NCI-H2107 treated with DMSO at 0.1 percent for 48 hours (cell line): ENCODE measurements around the gene HECTD4.
"Not testable (repeated sequence)": the region's sequence is repeated elsewhere in the genome, so short reads cannot be mapped to it uniquely, and the experiment has no call there.

Experiments used
- DNase-seq: peaks from one replicate; lab custom pipeline; 2025; ENCODE audit not compliant: unreplicated experiment; lab: John Stamatoyannopoulos, UW

HECTD4 gene

DNA sequence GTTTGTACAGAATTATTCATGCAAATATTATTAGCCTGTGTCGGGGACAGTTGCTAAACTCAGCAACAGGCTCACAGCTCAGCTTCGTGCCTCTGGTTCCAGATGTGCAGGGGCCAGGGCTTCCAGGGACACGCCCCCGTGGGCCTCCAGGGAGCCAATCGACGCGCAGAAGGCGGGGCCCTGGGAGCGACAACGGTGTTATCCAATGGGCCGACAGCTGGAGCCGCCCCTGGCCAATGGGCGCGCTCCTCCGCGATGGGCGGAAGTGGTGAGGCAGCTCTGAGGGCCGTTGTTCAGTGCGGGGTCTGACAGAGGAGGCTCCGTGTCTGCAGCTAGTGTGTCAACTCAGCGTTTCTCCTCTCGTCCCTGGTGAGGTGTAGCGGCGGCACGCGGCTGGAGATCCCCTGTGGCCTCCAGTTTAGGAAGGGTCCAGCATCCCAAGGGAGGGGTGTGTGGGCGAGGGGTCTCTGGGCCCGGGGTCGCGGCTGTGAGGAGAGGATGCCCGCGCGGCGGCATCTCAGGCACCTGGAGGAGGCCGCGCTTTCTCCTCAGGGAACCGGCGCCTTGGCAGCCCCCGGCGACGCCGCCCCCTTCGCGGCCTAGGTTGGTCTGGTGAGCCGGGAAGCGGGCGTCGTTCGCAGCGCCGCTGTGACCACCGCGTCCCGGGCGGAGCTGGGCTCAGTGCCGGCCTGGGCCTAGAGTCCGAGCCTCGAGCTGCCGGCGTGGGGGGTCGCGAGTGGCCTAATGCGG is 256.8 kb downstream of the HECTD4 start, which contains the start of gene TRAFD1:
Gene TRAFD1, plus strand, starts transcription at position 311 of the 750 bp plus-strand sequence. CDS start 4,963 bp downstream, outside the sequence.
- peak; percentile 90 for DNase-seq

DNA sequence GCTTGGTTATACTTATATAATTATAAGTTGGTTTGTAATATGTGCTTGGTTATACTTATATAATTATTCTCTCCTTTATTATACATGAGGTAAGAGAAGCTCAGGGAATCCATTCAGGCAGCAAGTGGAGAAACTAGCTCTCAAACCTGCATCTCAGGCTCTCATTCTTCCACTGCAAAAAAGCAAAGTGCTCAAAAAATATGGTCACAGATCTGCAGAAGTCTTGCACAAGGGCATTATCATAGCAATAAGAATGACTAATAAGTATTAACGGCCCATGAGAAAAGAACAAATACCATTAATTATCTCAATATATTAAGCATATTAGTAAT is 257.3 kb downstream of the HECTD4 start:
- DNase-seq, result no peak

- DNase-seq, result peak; percentile 40
These were observed 259.2 kb downstream of the HECTD4 start for GRCh38 chr12:112122823-112123690.

DNA sequence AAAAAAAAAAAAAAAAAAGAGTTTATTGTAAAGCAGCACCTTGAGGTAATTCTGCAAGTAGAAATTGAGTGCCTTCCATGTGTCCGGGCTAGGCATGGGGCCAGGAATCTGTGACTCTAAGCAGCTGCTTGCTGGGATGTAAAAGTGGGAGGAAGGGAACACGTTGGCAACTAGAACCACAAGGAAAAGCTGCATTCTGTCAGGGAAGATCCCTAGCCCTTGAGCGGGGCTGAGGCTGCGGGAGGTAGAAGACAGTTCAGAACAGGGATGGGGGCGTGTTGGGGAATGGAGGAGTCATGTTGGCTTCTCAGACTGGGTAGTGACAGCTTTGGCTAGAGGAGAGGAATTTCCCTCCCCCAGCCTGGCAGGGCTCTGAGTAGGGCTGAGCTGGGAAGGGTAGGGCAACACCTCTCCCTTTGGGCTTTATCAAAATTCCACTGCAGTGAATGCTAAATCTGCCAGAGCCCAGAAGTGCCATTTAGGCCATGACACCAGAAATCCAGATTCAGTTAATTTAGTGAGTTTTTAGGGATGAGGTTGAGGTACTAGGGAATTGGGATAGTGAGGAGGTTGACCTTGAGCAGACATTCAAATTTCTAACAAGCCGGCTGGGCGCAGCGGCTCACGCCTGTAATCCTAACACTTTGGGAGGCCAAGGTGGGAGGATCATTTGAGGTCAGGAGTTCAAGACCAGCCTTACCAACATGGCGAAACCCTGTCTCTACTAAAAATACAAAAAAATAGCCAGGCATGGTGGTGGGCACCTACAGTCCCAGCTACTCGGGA is 260.3 kb downstream of the HECTD4 start:
- DNase-seq, result peak; percentile 53

- DNase-seq, result no peak
These were observed 264.5 kb downstream of the HECTD4 start for GRCh38 chr12:112117685-112118084.

DNA sequence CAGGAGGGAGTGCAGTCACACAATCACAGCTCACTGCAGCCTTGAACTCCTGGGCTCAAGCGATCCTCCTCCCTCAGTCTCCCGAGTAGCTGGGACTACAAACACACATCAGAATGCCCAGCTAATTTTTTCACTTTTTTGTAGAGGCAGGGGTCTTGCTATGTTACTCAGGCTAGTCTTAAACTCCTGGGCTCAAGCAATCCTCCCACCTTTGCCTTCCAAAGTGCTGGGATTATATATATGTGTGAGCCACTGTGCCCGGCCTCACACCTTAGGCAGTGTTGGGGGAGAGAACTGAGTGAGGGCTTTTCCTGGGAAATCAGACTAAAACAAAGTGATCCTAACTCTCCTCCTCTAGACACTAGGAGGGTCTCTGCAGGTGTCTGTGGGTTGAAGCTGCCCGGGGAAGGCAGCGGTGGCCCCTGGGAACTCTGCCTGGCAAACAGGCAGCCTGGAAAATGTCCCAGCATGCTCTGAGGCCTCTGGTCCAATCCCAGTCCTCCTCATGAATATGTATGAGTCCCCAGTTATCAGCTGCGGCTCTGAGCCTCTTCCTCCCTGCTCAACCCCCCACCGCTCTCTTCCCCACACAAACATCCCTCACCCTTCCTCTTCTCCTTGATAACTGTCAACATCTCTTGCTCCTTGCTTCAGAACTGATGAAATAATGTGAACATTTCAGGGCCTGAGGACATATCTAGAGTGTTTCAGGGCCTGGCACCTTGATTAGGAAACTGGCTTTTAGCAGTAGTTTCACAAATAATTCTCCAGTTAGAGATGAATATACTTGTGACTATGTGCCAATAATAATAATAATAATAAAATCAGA is 265.8 kb downstream of the HECTD4 start:
- DNase-seq, result peak; percentile 83

DNA sequence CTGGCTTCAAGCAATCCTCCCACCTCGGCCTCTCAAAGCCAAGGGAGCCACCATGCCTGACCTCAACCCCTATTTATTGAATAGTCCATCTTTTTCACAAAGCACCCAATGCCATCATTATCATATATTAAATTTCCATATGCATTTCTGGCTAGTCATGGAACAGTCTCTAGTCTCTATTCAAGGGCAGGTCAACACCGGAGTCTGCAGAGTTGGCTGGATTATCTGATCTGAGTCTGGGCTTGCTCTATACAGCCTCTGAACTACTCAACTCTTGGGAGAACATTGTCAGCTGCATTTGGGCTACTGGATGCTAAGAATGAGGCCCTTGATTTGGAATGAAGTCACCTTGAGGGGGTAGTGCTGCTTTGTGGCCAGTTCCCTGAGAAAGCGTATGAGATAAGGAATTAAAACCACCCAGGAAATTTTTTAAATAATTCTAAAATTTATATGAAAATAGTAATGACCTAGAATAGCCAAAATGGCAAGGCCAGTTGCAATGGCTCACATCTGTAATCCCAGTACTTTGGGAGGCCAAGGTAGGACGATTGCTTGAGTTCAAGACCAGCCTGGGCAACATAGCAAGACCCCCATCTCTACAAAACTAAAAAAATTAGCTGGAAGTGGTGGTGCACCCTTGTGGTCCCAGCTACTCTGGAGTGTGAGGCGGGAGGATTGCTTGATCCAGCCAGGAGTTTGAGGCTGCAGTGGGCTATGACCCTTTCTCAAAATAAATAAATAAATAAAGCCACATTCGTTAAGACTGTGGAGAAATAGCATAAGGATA is 266.8 kb downstream of the HECTD4 start:
- no peak for DNase-seq

- DNase-seq, result no peak
These were observed 269.7 kb downstream of the HECTD4 start for GRCh38 chr12:112112409-112113133.

- DNase-seq, result no peak
These were observed 270.3 kb downstream of the HECTD4 start for GRCh38 chr12:112111931-112112330.

GRCh38 chr12:112110787-112111662 is 271.2 kb downstream of the HECTD4 start:
- DNase-seq, result not testable (repeated sequence)
